Loucy (cell line): ENCODE results near the gene XPNPEP2.

Experiments used
- H2AFZ ChIP-seq: fragments of 200-600 bp; sonication (generic); 2 replicates; pipeline ENCODE4 v1.6.0; 2016; ENCODE audit warnings: antibody characterized with exemption, mild to moderate bottlenecking, low read length, moderate library complexity
- H3F3A ChIP-seq: fragments of 200-600 bp; 2 replicates; pipeline ENCODE4 v1.6.0; 2016; ENCODE audit warnings: antibody characterized with exemption, low read depth, mild to moderate bottlenecking
- H3K27me3 ChIP-seq: fragments of 200-600 bp; sonication (generic); 2 replicates; pipeline ENCODE4 v1.6.1; 2014; ENCODE audit warnings: low read length, mild to moderate bottlenecking; ENCODE audit not compliant: insufficient read depth, poor library complexity, severe bottlenecking
- H3K36me3 ChIP-seq: fragments of 200-600 bp; sonication (generic); 2 replicates; pipeline ENCODE4 v1.6.1; 2016; ENCODE audit warnings: low read length; ENCODE audit not compliant: insufficient read depth
- H3K4me1 ChIP-seq: fragments of 200-600 bp; sonication (generic); 2 replicates; pipeline ENCODE4 v1.5.1; 2014; ENCODE audit warnings: low read length, mild to moderate bottlenecking; ENCODE audit not compliant: insufficient read depth, poor library complexity, severe bottlenecking
- H3K4me2 ChIP-seq: fragments of 200-600 bp; sonication (generic); 2 replicates; pipeline ENCODE4 v1.6.0; 2014; ENCODE audit warnings: antibody characterized with exemption, low read length, low read depth, mild to moderate bottlenecking; ENCODE audit not compliant: poor library complexity, severe bottlenecking
- H3K4me3 ChIP-seq: fragments of 200-600 bp; sonication (generic); 2 replicates; pipeline ENCODE4 v1.5.1; 2014; ENCODE audit warnings: low read length, mild to moderate bottlenecking, mixed read lengths; ENCODE audit not compliant: poor library complexity, severe bottlenecking
- H3K79me2 ChIP-seq: fragments of 200-600 bp; sonication (generic); 2 replicates; pipeline ENCODE4 v1.6.1; 2014; ENCODE audit warnings: low read length; ENCODE audit not compliant: insufficient read depth
- H3K9ac ChIP-seq: fragments of 200-600 bp; sonication (generic); 2 replicates; pipeline ENCODE4 v1.6.0; 2014; ENCODE audit warnings: mild to moderate bottlenecking, low read depth, low read length, moderate library complexity; ENCODE audit not compliant: poor library complexity, severe bottlenecking
- H3K9me2 ChIP-seq: fragments of 200-600 bp; sonication (generic); replicated peaks from 2 replicates; pipeline ENCODE4 v1.6.1; 2016; ENCODE audit warnings: low read depth, low read length, mixed read lengths
- H3K9me3 ChIP-seq: fragments of 200-600 bp; sonication (generic); 2 replicates; pipeline ENCODE4 v1.6.1; 2014; ENCODE audit warnings: mild to moderate bottlenecking, antibody characterized with exemption, low read length, low read depth; ENCODE audit not compliant: insufficient read depth
- H4K20me1 ChIP-seq: fragments of 200-600 bp; sonication (generic); 2 replicates; pipeline ENCODE4 v1.6.0; 2014; ENCODE audit warnings: antibody characterized with exemption, low read length, mild to moderate bottlenecking; ENCODE audit not compliant: insufficient read depth, poor library complexity, severe bottlenecking
- CTCF ChIP-seq: fragments of 200-600 bp; sonication (generic); conservative IDR thresholded peaks from 2 replicates; pipeline ENCODE4 v1.5.1; 2014; ENCODE audit warnings: mild to moderate bottlenecking, antibody characterized with exemption, low read length
- EZH2phosphoT487 ChIP-seq: fragments of 200-600 bp; IDR thresholded peaks from 2 replicates; pipeline ENCODE4 v1.6.1; 2018; ENCODE audit warnings: antibody characterized with exemption, mild to moderate bottlenecking, moderate library complexity, borderline replicate concordance

The XPNPEP2 gene

GRCh38 chrX:129733335-129733734, 5.4 kb upstream of the XPNPEP2 start:
- no peaks in the 10 kb centered on the region for H3K9me2 ChIP-seq
- no peaks in the 10 kb centered on the region for H4K20me1 ChIP-seq
- no peaks in the 10 kb centered on the region for H3K79me2 ChIP-seq
- TF ChIP-seq CTCF, result no peak
- no peak for TF ChIP-seq EZH2phosphoT487
- no peaks in the 10 kb centered on the region for H3F3A ChIP-seq
- no peaks in the 10 kb centered on the region for H3K4me1 ChIP-seq
- H3K4me3 ChIP-seq, result no peak overlapping the region
- no peak overlapping the region for H2AFZ ChIP-seq
- H3K4me2 ChIP-seq, result no peak overlapping the region
- H3K9me3 ChIP-seq, result no peaks in the 10 kb centered on the region
- no peaks in the 10 kb centered on the region for H3K36me3 ChIP-seq
- H3K9ac ChIP-seq, result no peak overlapping the region
- no peaks in the 10 kb centered on the region for H3K27me3 ChIP-seq

DNA sequence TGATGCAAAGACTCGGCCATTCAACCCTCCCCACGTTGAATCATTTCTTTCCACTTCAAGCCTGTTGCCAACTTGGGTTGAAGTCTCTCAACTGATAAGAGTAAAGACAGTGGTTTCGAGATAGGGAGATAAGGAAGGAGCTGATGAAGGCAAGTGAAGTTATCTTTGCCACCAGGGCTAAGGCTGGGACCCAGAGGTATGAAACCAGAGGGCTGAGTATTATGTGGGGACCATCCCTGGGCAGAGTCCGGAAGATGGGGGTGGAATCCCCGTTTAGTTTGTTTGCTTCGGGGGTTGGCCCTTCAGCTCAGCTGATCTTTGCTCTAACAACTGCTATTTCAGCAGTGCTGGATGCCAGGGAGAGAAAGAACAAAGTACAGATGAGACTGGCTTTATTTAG, 2.3 kb upstream of the XPNPEP2 start:
- no peaks in the 10 kb centered on the region for H3K9me3 ChIP-seq
- H3K4me2 ChIP-seq, result no peak overlapping the region
- H2AFZ ChIP-seq, result no peak overlapping the region
- H3K27me3 ChIP-seq, result no peaks in the 10 kb centered on the region
- H4K20me1 ChIP-seq, result no peaks in the 10 kb centered on the region
- no peak overlapping the region for H3K4me3 ChIP-seq
- no peak for TF ChIP-seq EZH2phosphoT487
- no peak for TF ChIP-seq CTCF
- H3K9me2 ChIP-seq, result no peaks in the 10 kb centered on the region
- H3K79me2 ChIP-seq, result no peaks in the 10 kb centered on the region
- no peak overlapping the region for H3K9ac ChIP-seq
- no peaks in the 10 kb centered on the region for H3K4me1 ChIP-seq
- H3K36me3 ChIP-seq, result no peaks in the 10 kb centered on the region
- H3F3A ChIP-seq, result no peaks in the 10 kb centered on the region

DNA sequence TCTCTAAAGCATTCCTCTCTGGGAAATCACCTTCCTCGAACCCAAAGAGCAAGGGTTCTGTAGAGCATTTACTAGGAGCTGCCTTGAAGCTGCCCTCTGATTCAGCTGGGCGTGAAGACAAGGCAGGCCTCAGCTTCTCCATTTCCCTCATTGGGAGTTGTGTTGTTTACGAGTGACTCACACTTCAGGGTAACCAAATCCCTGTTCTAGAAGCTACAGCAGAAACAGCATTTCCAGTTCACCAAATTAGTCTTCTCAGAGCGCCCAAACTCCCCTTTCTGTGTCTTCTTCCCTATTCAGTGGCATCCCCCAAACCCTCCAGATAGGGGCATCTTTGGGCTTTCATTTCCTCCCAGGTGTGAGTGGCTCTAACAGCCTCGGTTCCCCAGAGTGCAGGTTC, 863 bp upstream of the XPNPEP2 start:
- no peak for TF ChIP-seq CTCF
- TF ChIP-seq EZH2phosphoT487, result no peak
- no peak overlapping the region for H3K9ac ChIP-seq
- H3K9me2 ChIP-seq, result no peaks in the 10 kb centered on the region
- no peaks in the 10 kb centered on the region for H3K9me3 ChIP-seq
- no peaks in the 10 kb centered on the region for H4K20me1 ChIP-seq
- no peaks in the 10 kb centered on the region for H3F3A ChIP-seq
- no peaks in the 10 kb centered on the region for H3K36me3 ChIP-seq
- no peak overlapping the region for H3K4me2 ChIP-seq
- no peak overlapping the region for H3K4me3 ChIP-seq
- H3K79me2 ChIP-seq, result no peaks in the 10 kb centered on the region
- H3K4me1 ChIP-seq, result no peaks in the 10 kb centered on the region
- no peak overlapping the region for H2AFZ ChIP-seq
- H3K27me3 ChIP-seq, result no peaks in the 10 kb centered on the region
